ENCODE results near the gene ADAMTS17. TPM values are rescaled to one million over a fixed set of nuclear protein-coding genes. Genes with fewer than 3 reads are reported as not detected.

Gene ADAMTS17
- total RNA-seq, 1 experiment from 2014 or later, result 4.1 TPM

DNA sequence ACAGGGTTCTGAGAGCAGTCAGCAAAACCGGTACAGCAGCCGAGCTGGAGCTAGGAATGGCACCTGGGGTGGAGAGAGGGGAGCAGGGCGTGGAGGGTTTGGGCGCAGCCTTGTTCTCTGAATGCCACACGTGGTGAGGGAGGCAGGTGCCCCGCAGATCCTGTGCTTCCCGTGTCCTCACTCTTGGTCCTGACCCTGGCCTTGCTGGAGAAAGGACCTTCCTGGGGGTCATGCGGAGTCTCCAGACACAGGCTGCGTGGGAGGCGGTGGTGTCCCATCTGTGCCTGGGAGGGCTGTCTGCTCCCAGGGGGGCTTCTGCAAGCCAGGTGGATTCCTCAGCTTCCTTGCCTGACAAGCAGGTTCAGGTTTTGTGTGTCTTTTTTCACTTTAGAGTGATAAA, 363.8 kb downstream of the ADAMTS17 start:
- Histone ChIP-seq H3K9me3 (replicated peaks) (no peaks in the 10 kb centered on the region), H3K27me3 (no peaks in the 10 kb centered on the region), H3K4me1 (peaks cover 24% of the 10 kb centered on the region), H3K4me3 (no peak overlapping the region), H3K36me3 (no peaks in the 10 kb centered on the region), H3K27ac (no peak overlapping the region)
- no peak for DNase-seq

DNA sequence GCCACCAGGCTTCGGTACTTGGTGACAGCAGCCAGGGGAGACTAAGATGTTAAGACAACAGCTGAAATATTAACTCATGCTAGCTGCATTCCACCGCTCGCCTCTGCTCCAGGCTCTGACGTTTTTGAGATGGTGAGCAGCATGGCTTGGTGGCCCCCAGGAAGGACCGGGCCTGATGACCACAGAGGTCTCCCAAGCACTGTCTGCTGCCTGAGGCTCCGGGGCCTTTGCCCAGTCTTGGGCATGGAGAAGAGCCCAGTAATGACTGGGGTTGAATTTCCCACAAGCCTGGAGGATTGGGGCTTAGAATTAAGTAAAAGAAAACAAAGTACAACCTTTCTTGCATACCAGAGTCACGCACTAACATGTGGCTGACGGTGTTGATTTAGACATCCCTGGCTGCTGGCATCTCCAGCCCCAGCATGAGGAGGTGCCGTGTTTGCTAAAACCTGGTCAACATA, 364.9 kb downstream of the ADAMTS17 start:
- H3K27ac ChIP-seq, result peak overlapping the region; percentile 42
- no peaks in the 10 kb centered on the region for H3K36me3 ChIP-seq
- no peaks in the 10 kb centered on the region for H3K27me3 ChIP-seq
- H3K4me1 ChIP-seq, result peaks cover 14% of the 10 kb centered on the region
- no peaks in the 10 kb centered on the region for H3K9me3 ChIP-seq (replicated peaks)
- H3K4me3 ChIP-seq, result no peak overlapping the region
- peak; percentile 89 to 90 for DNase-seq

DNA sequence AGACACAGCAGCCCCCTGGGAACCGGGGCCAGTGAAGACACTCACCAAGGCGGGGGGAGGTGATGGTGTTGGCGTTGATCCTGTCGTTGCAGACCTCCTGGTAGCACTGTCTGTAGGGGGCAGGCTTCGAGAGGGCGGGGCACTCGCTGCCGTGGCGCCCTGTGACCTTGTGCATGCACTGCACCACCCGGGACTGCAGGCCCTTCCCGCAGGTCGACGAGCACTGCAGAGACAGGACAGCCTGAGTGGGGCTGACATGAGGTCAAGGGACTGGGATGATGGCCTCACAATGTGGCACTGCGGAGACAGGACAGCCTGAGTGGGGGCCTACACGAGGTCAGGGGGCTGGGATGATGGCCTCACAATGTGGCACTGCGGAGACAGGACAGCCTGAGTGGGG, 365.8 kb downstream of the ADAMTS17 start:
- H3K27me3 ChIP-seq, result no peaks in the 10 kb centered on the region
- no peaks in the 10 kb centered on the region for H3K9me3 ChIP-seq (replicated peaks)
- H3K27ac ChIP-seq, result no peak overlapping the region
- H3K36me3 ChIP-seq, result no peaks in the 10 kb centered on the region
- H3K4me1 ChIP-seq, result peaks cover 14% of the 10 kb centered on the region
- no peak overlapping the region for H3K4me3 ChIP-seq
- no peak for DNase-seq

DNA sequence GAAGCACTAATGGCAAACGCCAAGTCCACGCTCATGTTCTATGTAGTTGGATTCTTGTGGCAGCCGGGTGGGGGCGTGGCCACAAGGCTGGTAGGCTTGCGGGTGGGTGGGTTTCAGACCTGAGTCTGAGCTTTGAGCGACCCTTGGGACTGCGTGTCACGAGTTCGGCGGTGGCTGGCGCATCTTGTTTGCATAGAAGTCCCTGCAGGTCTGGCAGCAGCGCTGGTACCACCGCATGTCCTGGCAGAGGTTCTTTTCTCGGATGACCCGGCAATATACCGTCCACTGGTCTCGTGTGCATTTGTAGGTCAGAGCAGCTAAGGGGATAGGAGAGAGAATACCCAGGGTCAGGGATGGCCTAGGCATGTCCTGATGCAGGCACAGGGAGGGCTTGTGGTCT, 367.5 kb downstream of the ADAMTS17 start:
- peaks cover 14% of the 10 kb centered on the region for H3K4me1 ChIP-seq
- no peaks in the 10 kb centered on the region for H3K36me3 ChIP-seq
- no peaks in the 10 kb centered on the region for H3K9me3 ChIP-seq (replicated peaks)
- no peak for DNase-seq
- H3K4me3 ChIP-seq, result no peak overlapping the region
- H3K27me3 ChIP-seq, result no peaks in the 10 kb centered on the region
- H3K27ac ChIP-seq, result no peak overlapping the region

DNA sequence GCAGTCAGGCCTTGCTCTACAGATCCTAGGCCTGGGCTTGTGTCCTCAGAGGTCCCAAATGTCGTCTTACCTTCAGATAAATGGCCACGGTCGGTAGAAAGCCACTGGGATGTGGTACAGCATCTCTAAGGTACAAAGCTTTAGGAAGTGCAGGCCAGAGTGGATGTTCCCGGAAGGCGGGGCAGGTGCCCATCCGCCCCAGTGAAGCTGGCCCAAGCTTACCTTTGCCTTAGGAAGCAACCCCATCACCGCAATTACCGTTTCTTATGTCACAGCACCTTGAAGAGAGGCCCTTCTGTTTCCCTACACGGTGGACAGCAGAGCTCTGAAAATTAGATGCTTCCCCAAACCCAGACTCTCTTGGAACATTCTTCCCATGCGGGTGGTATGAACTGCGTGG, 368.4 kb downstream of the ADAMTS17 start:
- no peak for DNase-seq
- Histone ChIP-seq H3K36me3 (no peaks in the 10 kb centered on the region), H3K4me3 (no peak overlapping the region), H3K27me3 (no peaks in the 10 kb centered on the region), H3K27ac (no peak overlapping the region), H3K9me3 (replicated peaks) (no peaks in the 10 kb centered on the region), H3K4me1 (peaks cover 14% of the 10 kb centered on the region)

DNA sequence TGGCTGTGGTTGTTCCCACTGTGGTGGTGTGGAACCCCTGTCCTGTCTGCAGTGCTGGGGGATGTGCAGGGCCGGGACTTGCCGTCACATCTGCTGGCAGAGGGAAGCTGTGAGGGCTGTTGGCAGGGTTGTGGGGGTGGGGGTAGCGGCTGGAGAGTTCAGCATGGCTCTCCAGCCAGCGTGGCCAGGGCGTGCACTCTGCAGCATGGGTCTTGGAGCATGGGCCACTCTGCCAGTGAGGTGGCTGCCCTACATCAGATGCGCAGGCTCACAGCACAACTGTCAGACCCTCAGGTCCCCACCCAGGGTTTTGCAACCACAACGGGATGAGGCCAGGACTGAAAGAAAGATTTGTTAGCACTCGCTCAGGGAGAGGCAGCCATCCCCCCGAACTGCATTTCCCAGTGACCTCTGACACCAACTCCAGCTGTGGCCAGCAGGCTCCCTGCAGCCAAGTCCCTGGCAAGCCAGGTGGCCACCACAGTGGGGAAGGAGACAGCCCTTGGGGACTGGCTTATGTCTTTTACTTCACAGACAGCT, 370.8 kb downstream of the ADAMTS17 start:
- no peak for DNase-seq
- Histone ChIP-seq H3K9me3 (replicated peaks) (no peaks in the 10 kb centered on the region), H3K4me1 (peaks cover 2% of the 10 kb centered on the region; the same call in 1 of the 2 replicates), H3K36me3 (no peaks in the 10 kb centered on the region), H3K27me3 (no peaks in the 10 kb centered on the region), H3K4me3 (no peak overlapping the region), H3K27ac (no peak overlapping the region)

DNA sequence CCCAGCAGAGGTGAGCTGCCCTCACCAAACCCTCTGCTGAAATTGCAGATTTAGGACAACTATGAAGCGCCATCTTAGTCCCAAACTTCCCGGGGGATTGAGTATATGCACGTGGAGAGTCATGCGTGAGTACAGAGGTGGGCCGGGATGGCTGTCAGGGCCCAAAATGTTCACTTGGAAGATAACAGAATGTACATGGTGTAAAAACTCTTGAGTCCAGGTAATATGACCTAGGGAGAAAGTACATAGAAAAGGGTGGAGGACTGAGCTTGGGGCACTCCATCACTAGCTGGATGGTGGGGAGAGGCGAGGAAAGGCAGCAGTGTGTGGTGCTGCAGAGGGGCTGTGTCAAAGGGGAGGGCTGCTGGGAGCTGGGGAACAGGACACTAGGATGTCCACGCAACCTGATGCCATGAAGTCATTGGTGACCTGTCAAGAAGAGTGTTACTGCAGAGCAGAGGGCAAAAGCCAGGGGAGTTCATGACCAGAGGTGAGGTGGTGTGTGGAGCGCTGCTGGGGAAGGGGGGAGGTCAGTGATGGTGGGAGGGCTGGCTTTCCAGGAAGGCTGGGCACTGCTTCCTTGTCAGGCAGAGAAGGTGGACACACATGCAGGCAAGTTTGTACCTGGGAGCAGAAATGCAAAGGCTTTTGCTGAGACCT, 372.4 kb downstream of the ADAMTS17 start:
- no peak overlapping the region for H3K4me3 ChIP-seq
- no peaks in the 10 kb centered on the region for H3K9me3 ChIP-seq (replicated peaks)
- H3K27ac ChIP-seq, result no peak overlapping the region
- H3K27me3 ChIP-seq, result no peaks in the 10 kb centered on the region
- H3K4me1 ChIP-seq, result no peaks in the 10 kb centered on the region
- DNase-seq, result no peak
- H3K36me3 ChIP-seq, result no peaks in the 10 kb centered on the region

DNA sequence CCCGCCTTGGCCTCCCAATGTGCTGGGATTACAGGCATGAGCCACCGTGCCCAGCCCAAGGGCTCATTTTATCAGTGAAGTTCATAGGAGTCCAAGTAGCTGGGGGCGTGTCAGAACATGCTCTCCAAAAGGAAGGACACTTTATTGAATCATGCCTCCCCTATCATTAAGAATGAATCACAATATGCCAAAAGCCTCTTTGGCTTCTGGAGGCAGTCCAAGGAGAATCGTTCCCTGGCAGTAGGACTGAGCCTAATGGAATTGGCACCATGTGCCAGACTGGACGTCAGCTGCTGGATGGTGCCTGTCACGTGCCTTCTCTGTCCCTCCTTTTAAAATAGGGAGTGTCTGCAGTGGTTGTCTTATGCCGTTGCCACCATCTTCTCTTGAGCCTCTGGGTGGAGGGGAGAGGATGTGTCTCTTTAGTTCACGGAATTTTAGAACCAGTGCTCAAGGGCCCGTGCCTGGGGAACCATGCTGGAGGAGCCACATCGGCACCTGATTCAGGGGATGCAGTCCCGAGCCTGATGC, 373.9 kb downstream of the ADAMTS17 start:
- Histone ChIP-seq H3K9me3 (replicated peaks) (no peaks in the 10 kb centered on the region), H3K36me3 (no peaks in the 10 kb centered on the region), H3K27ac (no peak overlapping the region), H3K4me3 (no peak overlapping the region), H3K27me3 (no peaks in the 10 kb centered on the region), H3K4me1 (no peaks in the 10 kb centered on the region)
- no peak for DNase-seq

DNA sequence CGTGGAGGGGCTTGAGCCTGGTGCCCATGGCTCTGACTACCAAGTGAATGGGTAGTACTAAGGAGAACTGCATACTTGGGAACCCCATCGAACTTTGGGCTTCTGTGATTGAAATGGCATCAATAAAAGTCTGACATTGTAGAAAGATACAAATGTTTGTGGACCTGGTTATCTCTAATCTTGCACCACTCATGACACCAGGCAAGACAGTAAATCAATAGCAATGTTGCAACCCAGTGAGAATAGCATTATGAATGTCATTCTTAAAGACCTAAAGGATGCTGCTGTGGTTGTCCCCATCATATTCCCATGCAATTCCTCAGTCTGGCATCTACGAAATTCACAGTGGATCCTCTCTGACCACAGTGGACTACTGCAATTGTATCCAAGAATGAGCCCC, 375.0 kb downstream of the ADAMTS17 start:
- H3K4me3 ChIP-seq, result no peak overlapping the region
- no peak overlapping the region for H3K27ac ChIP-seq
- H3K9me3 ChIP-seq (replicated peaks), result no peaks in the 10 kb centered on the region
- no peaks in the 10 kb centered on the region for H3K36me3 ChIP-seq
- no peaks in the 10 kb centered on the region for H3K4me1 ChIP-seq
- DNase-seq, result no peak
- no peaks in the 10 kb centered on the region for H3K27me3 ChIP-seq

DNA sequence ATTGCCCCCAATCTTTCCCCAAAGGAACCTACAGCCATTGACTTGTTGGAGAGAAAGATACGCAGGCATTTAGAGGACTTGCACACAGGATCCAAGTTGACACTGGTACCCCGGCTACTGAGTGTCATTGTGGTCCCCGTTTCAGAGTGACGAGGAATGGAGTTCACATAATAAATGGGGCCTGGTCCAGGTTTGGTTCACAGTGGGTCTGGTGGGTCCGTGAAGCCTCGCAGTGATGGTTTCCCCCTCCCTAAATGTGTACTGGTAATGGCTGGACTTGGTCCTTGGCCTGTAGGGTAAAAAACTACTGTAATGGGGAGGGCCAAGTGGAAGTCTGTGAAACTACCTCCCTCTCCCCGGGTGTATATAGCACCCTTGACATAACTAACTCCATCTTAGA, 376.4 kb downstream of the ADAMTS17 start:
- H3K27me3 ChIP-seq, result no peaks in the 10 kb centered on the region

DNA sequence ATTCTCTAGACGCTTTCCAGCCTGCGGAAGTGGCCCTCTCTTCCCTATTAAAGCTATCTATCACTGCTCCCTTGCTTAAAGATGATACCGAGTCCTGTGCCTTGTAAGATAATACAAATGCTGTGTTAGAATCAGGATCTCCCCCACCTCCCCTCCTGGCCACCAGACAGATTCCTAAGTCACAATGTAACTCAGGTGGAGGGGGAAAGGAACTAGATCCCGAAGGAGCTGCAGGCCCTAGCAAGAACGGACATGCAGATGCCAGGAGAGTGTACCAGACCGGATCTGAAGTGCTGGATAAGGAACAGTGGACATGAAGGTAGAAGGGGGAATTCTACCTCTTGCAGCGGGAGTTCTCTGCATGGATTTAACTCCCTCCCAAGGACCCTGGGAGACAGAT, 377.8 kb downstream of the ADAMTS17 start:
- H3K36me3 ChIP-seq, result no peaks in the 10 kb centered on the region
- no peaks in the 10 kb centered on the region for H3K27me3 ChIP-seq
- no peak for DNase-seq
- no peak overlapping the region for H3K27ac ChIP-seq
- H3K9me3 ChIP-seq (replicated peaks), result no peaks in the 10 kb centered on the region
- H3K4me1 ChIP-seq, result no peaks in the 10 kb centered on the region
- H3K4me3 ChIP-seq, result no peak overlapping the region

More for the DNA sequence above, 376.4 kb downstream of the ADAMTS17 start:
- DNase-seq, result no peak
- Histone ChIP-seq H3K9me3 (replicated peaks) (no peaks in the 10 kb centered on the region), H3K27ac (no peak overlapping the region), H3K4me1 (no peaks in the 10 kb centered on the region), H3K4me3 (no peak overlapping the region), H3K36me3 (no peaks in the 10 kb centered on the region)

DNA sequence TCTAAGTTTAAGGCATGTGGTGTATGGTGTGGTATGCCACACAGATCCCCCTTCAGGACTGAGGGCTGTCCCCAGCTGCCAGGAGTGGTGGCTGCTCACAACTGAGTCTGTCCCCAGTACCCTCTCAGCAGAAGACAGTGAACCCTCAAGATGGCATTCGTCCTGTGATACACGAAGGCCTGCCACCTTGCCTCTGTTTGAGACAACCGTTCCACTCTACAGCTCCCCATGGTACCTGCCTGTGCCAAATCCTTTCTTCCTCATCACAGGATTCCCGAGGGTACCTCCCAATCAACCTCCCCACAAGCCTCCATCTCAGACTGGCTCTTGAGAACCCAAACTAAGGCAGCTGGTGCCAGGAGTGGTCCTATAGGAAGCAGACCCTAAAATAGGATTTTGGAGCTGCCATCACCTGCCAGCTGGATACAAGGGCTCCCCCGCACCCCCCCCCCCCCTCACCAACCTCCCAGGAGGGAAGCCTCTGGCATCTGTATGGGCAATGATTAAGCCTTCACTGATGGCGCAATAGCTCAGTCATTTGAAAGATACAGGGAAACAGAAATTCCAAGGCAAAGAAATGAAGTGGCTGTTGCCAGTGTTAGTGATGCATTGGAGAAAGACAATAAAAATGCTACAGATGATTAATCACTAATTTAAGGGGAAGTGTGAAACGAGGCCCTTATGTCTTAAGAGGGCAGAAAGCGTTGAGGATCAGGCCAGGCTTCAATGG, 378.5 kb downstream of the ADAMTS17 start:
- Histone ChIP-seq H3K4me3 (no peak overlapping the region), H3K36me3 (no peaks in the 10 kb centered on the region), H3K4me1 (no peaks in the 10 kb centered on the region), H3K9me3 (replicated peaks) (no peaks in the 10 kb centered on the region), H3K27me3 (no peaks in the 10 kb centered on the region), H3K27ac (no peak overlapping the region)
- DNase-seq, result no peak

DNA sequence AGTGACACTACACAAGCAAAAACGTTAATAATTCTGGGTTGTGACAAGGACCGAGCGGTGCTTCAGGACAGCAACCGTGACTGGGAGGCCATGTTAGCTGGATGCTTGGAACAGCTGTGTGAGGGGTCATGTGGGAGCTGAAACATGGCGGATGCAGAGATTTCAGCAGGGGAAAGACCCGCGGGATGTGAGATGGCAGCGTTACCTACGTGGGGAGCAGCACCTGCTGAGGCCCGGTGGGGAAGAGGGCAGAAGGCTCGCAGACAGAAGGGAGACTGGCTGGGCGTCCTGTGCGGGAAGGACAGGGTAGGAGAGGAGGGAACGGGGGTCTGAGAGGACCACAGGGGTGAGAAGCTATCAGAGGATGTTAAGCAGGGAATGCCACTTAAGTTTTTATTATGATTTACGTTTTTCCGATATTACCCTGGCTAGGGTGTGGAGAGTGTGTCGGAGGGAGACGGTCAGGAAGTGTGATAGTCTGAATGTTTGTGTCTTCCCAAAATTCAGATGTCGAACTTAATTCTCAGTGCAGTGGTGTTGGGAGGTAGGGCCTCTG, 379.7 kb downstream of the ADAMTS17 start:
- no peaks in the 10 kb centered on the region for H3K9me3 ChIP-seq (replicated peaks)
- H3K27ac ChIP-seq, result no peak overlapping the region
- H3K4me1 ChIP-seq, result no peaks in the 10 kb centered on the region
- H3K36me3 ChIP-seq, result no peaks in the 10 kb centered on the region
- no peak overlapping the region for H3K4me3 ChIP-seq
- no peaks in the 10 kb centered on the region for H3K27me3 ChIP-seq
- no peak for DNase-seq

DNA sequence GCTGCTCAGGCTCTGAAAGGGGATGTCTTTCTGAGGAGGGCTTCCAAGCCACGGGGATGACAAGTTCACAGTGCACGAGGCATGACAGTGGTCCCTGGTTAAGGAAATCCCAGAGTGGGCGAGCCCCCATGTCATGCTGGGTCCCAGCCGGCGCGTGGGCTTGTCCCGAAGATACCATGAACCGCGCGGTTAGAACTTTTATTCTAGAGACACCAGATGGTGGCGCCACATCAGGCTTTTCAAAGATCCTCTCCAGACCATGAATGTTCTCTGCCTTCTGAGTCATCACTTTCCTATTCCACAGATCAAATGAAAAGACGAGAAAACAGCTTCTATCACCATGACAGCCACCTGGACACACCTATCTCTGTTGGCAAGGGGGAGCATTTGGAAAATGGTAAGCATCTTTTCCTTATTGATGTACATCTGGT, 380.7 kb downstream of the ADAMTS17 start:
- no peak overlapping the region for H3K27ac ChIP-seq
- no peaks in the 10 kb centered on the region for H3K4me1 ChIP-seq
- DNase-seq, result peak in 1 of 2 experiments; percentile 34

DNA sequence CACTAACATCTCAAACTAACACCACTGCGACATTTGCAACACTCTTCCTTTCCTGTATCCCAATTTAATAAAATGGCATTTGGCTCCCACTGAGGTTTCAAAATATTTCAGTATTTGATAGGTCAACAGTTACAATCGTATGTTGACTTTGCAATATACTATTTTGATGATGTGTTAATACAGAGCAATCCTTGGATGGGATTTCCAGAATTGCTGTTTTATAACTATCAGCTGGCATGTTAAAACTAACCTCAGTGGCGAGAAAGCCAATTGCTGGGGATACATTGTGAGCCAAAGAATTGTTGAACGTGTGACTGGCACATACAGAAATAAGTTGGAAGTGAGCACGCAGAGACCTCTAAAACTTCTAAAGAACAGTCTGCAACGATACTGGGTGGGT, 382.4 kb downstream of the ADAMTS17 start:
- Histone ChIP-seq H3K4me3 (no peak overlapping the region), H3K4me1 (no peaks in the 10 kb centered on the region), H3K27ac (no peak overlapping the region), H3K9me3 (replicated peaks) (no peaks in the 10 kb centered on the region), H3K36me3 (no peaks in the 10 kb centered on the region), H3K27me3 (no peaks in the 10 kb centered on the region)
- DNase-seq, result no peak

More for the DNA sequence above, 380.7 kb downstream of the ADAMTS17 start:
- H3K9me3 ChIP-seq (replicated peaks), result no peaks in the 10 kb centered on the region
- no peaks in the 10 kb centered on the region for H3K27me3 ChIP-seq
- no peak overlapping the region for H3K4me3 ChIP-seq
- no peaks in the 10 kb centered on the region for H3K36me3 ChIP-seq
